WTC11 (cell line): ENCODE measurements around the gene LYST. TPM values are rescaled to one million over a fixed set of nuclear protein-coding genes. Genes with fewer than 3 reads are reported as not detected.

ENCODE experiments used
- ATAC-seq: fragments of 200-7000 bp; cut with Tn5 transposase; 2 replicates; pipeline ENCODE4 v1.10.0; 2021; ENCODE audit warnings: mild to moderate bottlenecking, moderate library complexity
- CTCF ChIA-PET: fragments of 300-600 bp; sonication (Branson Sonifier 250); formaldehyde crosslinking; loops from one replicate; lab custom pipeline; 2021; ENCODE audit warnings: antibody characterized with exemption; lab: Charles Lee
- POLR2A ChIA-PET: fragments of 350-600 bp; sonication (Branson Sonifier 250); formaldehyde crosslinking; loops from one replicate; lab custom pipeline; 2021; ENCODE audit warnings: antibody characterized with exemption; lab: Charles Lee
- DNase-seq: peaks from one replicate; pipeline ENCODE4 v3.0.0; 2021; ENCODE audit warnings: low spot score
- H3K27ac Mint-ChIP-seq: 2 replicates; pipeline ENCODE4 v1.8.0; 2021; ENCODE audit warnings: mixed read lengths
- H3K27me3 Mint-ChIP-seq: 2 replicates; pipeline ENCODE4 v1.8.0; 2021; ENCODE audit warnings: low read depth, mild to moderate bottlenecking, moderate library complexity, mixed read lengths
- H3K36me3 Mint-ChIP-seq: 2 replicates; pipeline ENCODE4 v1.8.0; 2021; ENCODE audit warnings: mixed read lengths
- H3K4me1 Mint-ChIP-seq: 2 replicates; pipeline ENCODE4 v1.8.0; 2022; ENCODE audit warnings: mixed read lengths
- H3K4me3 Mint-ChIP-seq: 2 replicates; pipeline ENCODE4 v1.8.0; 2021; ENCODE audit warnings: mild to moderate bottlenecking, moderate library complexity, mixed read lengths
- H3K9me3 Mint-ChIP-seq: 2 replicates; pipeline ENCODE4 v1.8.0; 2021; ENCODE audit warnings: mixed read lengths
- GABPB1 ChIP-seq: sonication (generic); formaldehyde crosslinking; IDR thresholded peaks from 2 replicates; pipeline ENCODE4 v1.8.1; 2023; ENCODE audit warnings: mild to moderate bottlenecking, missing genetic modification reagents
- GTF2I ChIP-seq: fragments of 250-450 bp; sonication (Bioruptor Pico); conservative IDR thresholded peaks from 2 replicates; pipeline ENCODE4 v1.4.0; 2021; ENCODE audit warnings: mild to moderate bottlenecking
- NFATC4 ChIP-seq: fragments of 250-450 bp; sonication (Bioruptor Pico); IDR thresholded peaks from 2 replicates; pipeline ENCODE4 v1.9.0; 2021; ENCODE audit warnings: mild to moderate bottlenecking
- NR3C1 ChIP-seq: sonication (generic); formaldehyde crosslinking; conservative IDR thresholded peaks from 2 replicates; pipeline ENCODE4 v1.8.1; 2023; ENCODE audit warnings: low read depth, mild to moderate bottlenecking, missing genetic modification reagents
- PRRX2 ChIP-seq: fragments of 250-450 bp; sonication (Bioruptor Pico); IDR thresholded peaks from 2 replicates; pipeline ENCODE4 v1.8.0; 2021; ENCODE audit warnings: mild to moderate bottlenecking
- RELA ChIP-seq: sonication (generic); formaldehyde crosslinking; IDR thresholded peaks from 2 replicates; pipeline ENCODE4 v1.8.1; 2022; ENCODE audit warnings: missing genetic modification reagents, mild to moderate bottlenecking, borderline replicate concordance
- ZNF219 ChIP-seq: sonication (generic); formaldehyde crosslinking; IDR thresholded peaks from 2 replicates; pipeline ENCODE4 v1.8.0; 2023; ENCODE audit warnings: missing genetic modification reagents, mild to moderate bottlenecking, borderline replicate concordance
- total RNA-seq: library from RNA; stranded (reverse); gene quantifications from 3 replicates; pipeline ENCODE4 v1.2.3, GENCODE V29; 2021
- TF ChIP-seq, protein P1 (sequence below): sonication (generic); formaldehyde crosslinking; IDR thresholded peaks from 2 replicates; pipeline ENCODE4 v1.8.1; 2023; ENCODE audit warnings: mild to moderate bottlenecking, missing genetic modification reagents, borderline replicate concordance
- TF ChIP-seq, protein P2 (sequence below): sonication (generic); formaldehyde crosslinking; IDR thresholded peaks from 2 replicates; pipeline ENCODE4 v1.8.1; 2023; ENCODE audit warnings: mild to moderate bottlenecking, missing genetic modification reagents
- TF ChIP-seq, protein P3 (sequence below): sonication (generic); formaldehyde crosslinking; IDR thresholded peaks from 2 replicates; pipeline ENCODE4 v1.8.0; 2023; ENCODE audit warnings: missing genetic modification reagents, mild to moderate bottlenecking, borderline replicate concordance
- TF ChIP-seq, protein P4 (sequence below): sonication (generic); formaldehyde crosslinking; IDR thresholded peaks from 2 replicates; pipeline ENCODE4 v1.8.0; 2022; ENCODE audit warnings: mild to moderate bottlenecking, missing genetic modification reagents
- TF ChIP-seq, protein P5 (sequence below): fragments of 250-450 bp; sonication (Bioruptor Pico); IDR thresholded peaks from 2 replicates; pipeline ENCODE4 v1.9.0; 2021; ENCODE audit warnings: moderate library complexity, mild to moderate bottlenecking, inconsistent platforms, borderline replicate concordance
- TF ChIP-seq, protein P6 (sequence below): sonication (generic); formaldehyde crosslinking; IDR thresholded peaks from 2 replicates; pipeline ENCODE4 v1.8.0; 2022; ENCODE audit warnings: mild to moderate bottlenecking, missing genetic modification reagents

LYST gene
- total RNA-seq, 1 experiment from 2014 or later: 0.59 TPM

DNA sequence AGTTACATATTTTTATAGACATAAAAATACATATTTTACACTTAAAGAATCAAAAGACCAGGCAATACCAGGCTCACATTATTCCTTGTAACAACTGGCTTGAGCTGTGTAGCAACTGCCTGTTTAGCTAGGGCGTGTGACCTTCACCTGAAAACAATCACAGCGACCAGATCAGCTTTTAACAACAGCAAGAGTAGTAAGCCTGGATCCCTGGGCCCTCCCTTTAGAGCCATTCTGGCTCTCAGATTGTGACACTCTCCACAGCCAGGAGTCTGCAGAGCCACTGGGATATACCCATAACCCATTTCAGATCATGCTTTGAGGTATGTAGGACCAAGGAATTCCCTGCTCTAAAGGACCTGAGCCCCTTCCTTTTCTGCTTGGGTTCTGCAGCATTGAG, 187.7 kb downstream of the LYST start (continued):
- TF ChIP-seq, protein P1, sequence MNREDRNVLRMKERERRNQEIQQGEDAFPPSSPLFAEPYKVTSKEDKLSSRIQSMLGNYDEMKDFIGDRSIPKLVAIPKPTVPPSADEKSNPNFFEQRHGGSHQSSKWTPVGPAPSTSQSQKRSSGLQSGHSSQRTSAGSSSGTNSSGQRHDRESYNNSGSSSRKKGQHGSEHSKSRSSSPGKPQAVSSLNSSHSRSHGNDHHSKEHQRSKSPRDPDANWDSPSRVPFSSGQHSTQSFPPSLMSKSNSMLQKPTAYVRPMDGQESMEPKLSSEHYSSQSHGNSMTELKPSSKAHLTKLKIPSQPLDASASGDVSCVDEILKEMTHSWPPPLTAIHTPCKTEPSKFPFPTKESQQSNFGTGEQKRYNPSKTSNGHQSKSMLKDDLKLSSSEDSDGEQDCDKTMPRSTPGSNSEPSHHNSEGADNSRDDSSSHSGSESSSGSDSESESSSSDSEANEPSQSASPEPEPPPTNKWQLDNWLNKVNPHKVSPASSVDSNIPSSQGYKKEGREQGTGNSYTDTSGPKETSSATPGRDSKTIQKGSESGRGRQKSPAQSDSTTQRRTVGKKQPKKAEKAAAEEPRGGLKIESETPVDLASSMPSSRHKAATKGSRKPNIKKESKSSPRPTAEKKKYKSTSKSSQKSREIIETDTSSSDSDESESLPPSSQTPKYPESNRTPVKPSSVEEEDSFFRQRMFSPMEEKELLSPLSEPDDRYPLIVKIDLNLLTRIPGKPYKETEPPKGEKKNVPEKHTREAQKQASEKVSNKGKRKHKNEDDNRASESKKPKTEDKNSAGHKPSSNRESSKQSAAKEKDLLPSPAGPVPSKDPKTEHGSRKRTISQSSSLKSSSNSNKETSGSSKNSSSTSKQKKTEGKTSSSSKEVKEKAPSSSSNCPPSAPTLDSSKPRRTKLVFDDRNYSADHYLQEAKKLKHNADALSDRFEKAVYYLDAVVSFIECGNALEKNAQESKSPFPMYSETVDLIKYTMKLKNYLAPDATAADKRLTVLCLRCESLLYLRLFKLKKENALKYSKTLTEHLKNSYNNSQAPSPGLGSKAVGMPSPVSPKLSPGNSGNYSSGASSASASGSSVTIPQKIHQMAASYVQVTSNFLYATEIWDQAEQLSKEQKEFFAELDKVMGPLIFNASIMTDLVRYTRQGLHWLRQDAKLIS: no peak
- TF ChIP-seq NR3C1 (CRISPR knock-in tag): no peak
- TF ChIP-seq, protein P2, sequence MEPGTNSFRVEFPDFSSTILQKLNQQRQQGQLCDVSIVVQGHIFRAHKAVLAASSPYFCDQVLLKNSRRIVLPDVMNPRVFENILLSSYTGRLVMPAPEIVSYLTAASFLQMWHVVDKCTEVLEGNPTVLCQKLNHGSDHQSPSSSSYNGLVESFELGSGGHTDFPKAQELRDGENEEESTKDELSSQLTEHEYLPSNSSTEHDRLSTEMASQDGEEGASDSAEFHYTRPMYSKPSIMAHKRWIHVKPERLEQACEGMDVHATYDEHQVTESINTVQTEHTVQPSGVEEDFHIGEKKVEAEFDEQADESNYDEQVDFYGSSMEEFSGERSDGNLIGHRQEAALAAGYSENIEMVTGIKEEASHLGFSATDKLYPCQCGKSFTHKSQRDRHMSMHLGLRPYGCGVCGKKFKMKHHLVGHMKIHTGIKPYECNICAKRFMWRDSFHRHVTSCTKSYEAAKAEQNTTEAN (CRISPR knock-in tag): no peak
- TF ChIP-seq, protein P3, sequence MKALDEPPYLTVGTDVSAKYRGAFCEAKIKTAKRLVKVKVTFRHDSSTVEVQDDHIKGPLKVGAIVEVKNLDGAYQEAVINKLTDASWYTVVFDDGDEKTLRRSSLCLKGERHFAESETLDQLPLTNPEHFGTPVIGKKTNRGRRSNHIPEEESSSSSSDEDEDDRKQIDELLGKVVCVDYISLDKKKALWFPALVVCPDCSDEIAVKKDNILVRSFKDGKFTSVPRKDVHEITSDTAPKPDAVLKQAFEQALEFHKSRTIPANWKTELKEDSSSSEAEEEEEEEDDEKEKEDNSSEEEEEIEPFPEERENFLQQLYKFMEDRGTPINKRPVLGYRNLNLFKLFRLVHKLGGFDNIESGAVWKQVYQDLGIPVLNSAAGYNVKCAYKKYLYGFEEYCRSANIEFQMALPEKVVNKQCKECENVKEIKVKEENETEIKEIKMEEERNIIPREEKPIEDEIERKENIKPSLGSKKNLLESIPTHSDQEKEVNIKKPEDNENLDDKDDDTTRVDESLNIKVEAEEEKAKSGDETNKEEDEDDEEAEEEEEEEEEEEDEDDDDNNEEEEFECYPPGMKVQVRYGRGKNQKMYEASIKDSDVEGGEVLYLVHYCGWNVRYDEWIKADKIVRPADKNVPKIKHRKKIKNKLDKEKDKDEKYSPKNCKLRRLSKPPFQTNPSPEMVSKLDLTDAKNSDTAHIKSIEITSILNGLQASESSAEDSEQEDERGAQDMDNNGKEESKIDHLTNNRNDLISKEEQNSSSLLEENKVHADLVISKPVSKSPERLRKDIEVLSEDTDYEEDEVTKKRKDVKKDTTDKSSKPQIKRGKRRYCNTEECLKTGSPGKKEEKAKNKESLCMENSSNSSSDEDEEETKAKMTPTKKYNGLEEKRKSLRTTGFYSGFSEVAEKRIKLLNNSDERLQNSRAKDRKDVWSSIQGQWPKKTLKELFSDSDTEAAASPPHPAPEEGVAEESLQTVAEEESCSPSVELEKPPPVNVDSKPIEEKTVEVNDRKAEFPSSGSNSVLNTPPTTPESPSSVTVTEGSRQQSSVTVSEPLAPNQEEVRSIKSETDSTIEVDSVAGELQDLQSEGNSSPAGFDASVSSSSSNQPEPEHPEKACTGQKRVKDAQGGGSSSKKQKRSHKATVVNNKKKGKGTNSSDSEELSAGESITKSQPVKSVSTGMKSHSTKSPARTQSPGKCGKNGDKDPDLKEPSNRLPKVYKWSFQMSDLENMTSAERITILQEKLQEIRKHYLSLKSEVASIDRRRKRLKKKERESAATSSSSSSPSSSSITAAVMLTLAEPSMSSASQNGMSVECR: no peak
- TF ChIP-seq, all 79 proteins: peak for 0

DNA sequence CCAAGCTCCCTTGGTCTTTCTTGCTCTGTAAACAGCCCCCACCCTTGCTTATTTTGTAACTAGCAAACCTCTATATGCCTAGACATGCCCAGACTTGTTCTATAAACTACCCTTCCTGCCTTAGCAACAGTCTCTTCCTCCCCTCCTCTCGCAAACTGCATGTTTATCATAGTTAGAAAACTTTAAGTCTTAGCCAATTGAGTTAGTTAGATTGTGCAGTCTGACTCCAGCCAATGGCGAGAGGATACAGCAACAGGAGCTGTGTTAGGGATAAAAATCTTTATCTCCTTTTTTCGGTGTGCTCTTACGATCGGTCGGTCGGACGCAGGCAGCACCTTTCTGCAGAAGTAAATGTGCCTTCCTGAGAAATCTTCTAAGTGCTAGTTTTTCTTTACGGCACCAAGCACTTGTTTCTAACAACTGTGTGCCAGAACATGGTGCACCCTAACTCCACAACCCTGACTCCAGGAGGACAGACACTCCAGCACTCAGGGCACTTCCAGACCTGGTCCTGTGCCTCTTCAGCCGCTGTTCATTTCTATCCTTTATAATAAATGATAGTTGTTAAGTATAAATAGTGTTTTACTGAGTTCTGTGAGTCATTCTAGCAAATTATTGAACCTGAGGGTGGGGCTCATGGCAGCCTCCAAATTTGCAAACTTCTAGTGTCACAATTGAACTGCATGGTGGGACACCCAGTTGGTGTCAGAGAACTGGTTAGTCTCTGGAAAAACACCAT, 191.4 kb downstream of the LYST start:
- CTCF ChIA-PET: no interaction called here
- POLR2A ChIA-PET: no interaction called here
- Mint-ChIP-seq H3K27me3 (peaks cover 2% of the 10 kb centered on the region; the same call in 1 of the 2 replicates), H3K4me3 (peak overlapping the region; percentile 42), H3K36me3 (peaks cover 62% of the 10 kb centered on the region), H3K27ac (peak overlapping the region; percentile 62), H3K4me1 (peaks cover 32% of the 10 kb centered on the region), H3K9me3 (peaks cover 58% of the 10 kb centered on the region)
- TF ChIP-seq RELA (CRISPR knock-in tag) (no peak), PRRX2 (no peak), ZNF219 (no peak), NFATC4 (CRISPR knock-in tag) (no peak), GTF2I (CRISPR knock-in tag) (no peak)
- TF ChIP-seq, protein P4, sequence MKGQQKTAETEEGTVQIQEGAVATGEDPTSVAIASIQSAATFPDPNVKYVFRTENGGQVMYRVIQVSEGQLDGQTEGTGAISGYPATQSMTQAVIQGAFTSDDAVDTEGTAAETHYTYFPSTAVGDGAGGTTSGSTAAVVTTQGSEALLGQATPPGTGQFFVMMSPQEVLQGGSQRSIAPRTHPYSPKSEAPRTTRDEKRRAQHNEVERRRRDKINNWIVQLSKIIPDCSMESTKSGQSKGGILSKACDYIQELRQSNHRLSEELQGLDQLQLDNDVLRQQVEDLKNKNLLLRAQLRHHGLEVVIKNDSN (CRISPR knock-in tag): no peak
- TF ChIP-seq, protein P5, sequence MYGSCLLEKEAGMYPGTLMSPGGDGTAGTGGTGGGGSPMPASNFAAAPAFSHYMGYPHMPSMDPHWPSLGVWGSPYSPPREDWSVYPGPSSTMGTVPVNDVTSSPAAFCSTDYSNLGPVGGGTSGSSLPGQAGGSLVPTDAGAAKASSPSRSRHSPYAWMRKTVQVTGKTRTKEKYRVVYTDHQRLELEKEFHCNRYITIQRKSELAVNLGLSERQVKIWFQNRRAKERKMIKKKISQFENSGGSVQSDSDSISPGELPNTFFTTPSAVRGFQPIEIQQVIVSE: no peak
- no peak for DNase-seq
- ATAC-seq: no peak

DNA sequence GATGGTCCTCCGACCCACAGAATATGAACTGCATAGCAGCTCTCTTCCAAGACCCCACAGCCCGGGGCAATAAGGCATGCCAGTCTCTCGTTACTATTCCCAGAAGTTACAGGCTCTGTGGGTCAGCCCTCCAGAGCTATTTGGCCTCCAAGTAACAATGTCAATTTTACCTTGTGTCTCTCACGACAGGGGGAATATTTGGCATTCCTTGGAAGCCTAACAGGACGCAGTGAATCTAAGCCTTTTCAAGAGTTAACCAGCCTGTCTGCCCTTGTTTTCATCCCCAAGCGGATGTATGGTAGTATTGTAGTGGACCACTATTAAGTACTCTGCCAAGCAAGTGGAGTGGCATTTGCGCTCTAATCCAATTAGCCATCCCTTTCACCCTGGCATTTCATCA, 192.7 kb downstream of the LYST start:
- H3K27me3 Mint-ChIP-seq: peaks cover 4% of the 10 kb centered on the region; the same call in 1 of the 2 replicates
- peaks cover 70% of the 10 kb centered on the region for H3K9me3 Mint-ChIP-seq
- H3K36me3 Mint-ChIP-seq: peaks cover 75% of the 10 kb centered on the region
- H3K4me3 Mint-ChIP-seq: peak overlapping the region; percentile 56
- CTCF ChIA-PET: interaction anchor here (0.6 kb wide), 1 partner anchor 672 kb away, joined by 4 read pairs; no protein-coding TSS in a partner anchor
- peaks cover 28% of the 10 kb centered on the region for H3K4me1 Mint-ChIP-seq
- POLR2A ChIA-PET: no interaction called here
- peak; percentile 78 for ATAC-seq
- H3K27ac Mint-ChIP-seq: peak overlapping the region; percentile 63
- DNase-seq: no peak
- TF ChIP-seq, protein P6, sequence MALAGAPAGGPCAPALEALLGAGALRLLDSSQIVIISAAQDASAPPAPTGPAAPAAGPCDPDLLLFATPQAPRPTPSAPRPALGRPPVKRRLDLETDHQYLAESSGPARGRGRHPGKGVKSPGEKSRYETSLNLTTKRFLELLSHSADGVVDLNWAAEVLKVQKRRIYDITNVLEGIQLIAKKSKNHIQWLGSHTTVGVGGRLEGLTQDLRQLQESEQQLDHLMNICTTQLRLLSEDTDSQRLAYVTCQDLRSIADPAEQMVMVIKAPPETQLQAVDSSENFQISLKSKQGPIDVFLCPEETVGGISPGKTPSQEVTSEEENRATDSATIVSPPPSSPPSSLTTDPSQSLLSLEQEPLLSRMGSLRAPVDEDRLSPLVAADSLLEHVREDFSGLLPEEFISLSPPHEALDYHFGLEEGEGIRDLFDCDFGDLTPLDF: no peak
- no peak for TF ChIP-seq GABPB1
